Activated naive CD8-positive, alpha-beta T cell (primary cell): Measurements from ENCODE around the gene ETV3.

Experiments
- H3K27ac Mint-ChIP-seq: one replicate; pipeline ENCODE4 v1.8.0; 2021; ENCODE audit warnings: mixed read lengths
- H3K27me3 Mint-ChIP-seq: one replicate; pipeline ENCODE4 v1.8.0; 2021; ENCODE audit warnings: mixed read lengths
- H3K36me3 Mint-ChIP-seq: one replicate; pipeline ENCODE4 v1.8.0; 2021; ENCODE audit warnings: mixed read lengths
- H3K4me1 Mint-ChIP-seq: one replicate; pipeline ENCODE4 v1.8.0; 2021; ENCODE audit warnings: low read depth, mixed read lengths
- H3K4me3 Mint-ChIP-seq: one replicate; pipeline ENCODE4 v1.8.0; 2021; ENCODE audit warnings: mild to moderate bottlenecking, mixed read lengths
- H3K9me3 Mint-ChIP-seq: one replicate; pipeline ENCODE4 v1.8.0; 2021; ENCODE audit warnings: low read depth, mixed read lengths

ETV3 gene

DNA sequence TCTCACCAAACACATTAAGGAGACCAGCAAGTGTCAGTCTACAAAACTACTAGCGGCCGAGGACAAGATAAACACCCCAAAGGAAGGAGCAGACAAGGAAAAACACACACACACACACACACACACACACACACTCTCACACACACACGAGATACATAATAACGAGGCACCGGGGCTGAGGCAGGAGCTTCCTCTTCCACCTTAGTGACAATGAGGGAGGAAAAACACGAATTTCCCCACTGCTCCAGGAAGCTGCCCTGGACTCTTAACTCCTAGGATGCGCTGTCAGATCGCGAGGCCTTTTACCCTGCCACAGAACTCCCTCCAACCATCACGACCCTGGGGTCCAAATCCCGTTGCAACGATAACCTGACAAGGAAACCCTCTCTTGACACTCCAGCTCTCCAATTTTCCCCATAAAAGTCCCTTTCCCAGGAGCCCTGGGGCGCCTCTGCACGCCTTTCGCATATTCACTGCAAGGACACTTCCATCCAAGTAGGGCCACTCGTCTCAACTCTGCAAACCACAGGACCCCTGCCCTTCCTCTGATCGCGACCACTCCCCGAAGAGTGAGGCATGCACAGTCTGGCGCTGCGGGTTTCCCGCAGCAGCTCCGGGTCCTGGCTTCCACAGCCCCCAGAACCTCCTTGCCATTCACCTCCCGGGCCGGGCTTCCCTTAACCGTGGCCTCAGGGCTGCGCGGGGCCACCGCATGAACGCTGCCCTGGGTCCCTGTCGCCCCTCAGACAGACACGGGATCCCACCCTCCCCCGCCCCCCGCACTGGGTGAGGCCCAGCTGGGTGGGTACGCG is 581 bp downstream of the ETV3 start:
- Mint-ChIP-seq H3K9me3 (no peaks in the 10 kb centered on the region), H3K27me3 (no peaks in the 10 kb centered on the region), H3K4me1 (peaks cover 75% of the 10 kb centered on the region), H3K36me3 (peaks cover 20% of the 10 kb centered on the region), H3K4me3 (peak overlapping the region; percentile 96), H3K27ac (peak overlapping the region; percentile 90)

DNA sequence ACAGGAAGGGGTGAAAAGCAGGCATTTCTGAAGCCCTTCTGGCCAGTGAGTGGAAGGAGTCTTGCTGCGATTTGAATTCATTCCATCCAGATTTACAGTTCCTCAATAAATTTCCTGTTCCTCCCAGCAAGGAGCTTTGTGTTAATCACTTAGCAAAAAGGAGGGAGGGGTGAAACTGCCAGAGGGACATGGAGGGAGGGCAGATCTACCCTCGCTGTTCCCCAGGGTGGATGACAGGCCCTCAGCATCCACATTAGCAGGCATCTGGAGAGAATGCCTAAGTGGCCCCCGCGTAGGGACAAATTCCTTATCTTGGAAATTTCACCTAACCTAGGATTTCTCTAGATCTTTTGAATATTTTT is 1.2 kb downstream of the ETV3 start:
- no peaks in the 10 kb centered on the region for H3K9me3 Mint-ChIP-seq
- H3K27ac Mint-ChIP-seq = peak overlapping the region; percentile 90
- peak overlapping the region; percentile 96 for H3K4me3 Mint-ChIP-seq
- H3K4me1 Mint-ChIP-seq = peaks cover 81% of the 10 kb centered on the region
- peaks cover 21% of the 10 kb centered on the region for H3K36me3 Mint-ChIP-seq
- no peaks in the 10 kb centered on the region for H3K27me3 Mint-ChIP-seq

DNA sequence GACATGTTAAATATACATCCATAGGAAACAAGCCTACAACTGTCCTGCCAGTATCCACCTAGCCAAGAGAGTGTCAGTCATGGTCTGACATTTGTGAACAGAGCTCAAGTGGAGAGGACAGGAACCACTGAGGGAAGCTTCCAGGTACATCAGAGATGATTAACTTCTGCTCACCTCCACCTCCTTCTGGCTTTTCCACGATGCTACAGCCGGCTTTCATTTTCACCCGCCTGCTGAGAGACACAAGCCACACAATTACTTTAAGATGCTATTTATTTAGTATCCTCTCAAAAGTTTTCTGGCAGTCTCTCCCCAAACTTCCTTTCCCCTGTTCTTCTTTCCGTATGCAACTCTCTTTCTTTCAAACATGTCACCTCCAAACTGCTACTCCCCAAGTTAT is 2.1 kb downstream of the ETV3 start:
- Mint-ChIP-seq H3K27me3 (no peaks in the 10 kb centered on the region), H3K4me1 (peaks cover 89% of the 10 kb centered on the region), H3K27ac (peak overlapping the region; percentile 90), H3K36me3 (peaks cover 24% of the 10 kb centered on the region), H3K4me3 (peak overlapping the region; percentile 96), H3K9me3 (no peaks in the 10 kb centered on the region)

DNA sequence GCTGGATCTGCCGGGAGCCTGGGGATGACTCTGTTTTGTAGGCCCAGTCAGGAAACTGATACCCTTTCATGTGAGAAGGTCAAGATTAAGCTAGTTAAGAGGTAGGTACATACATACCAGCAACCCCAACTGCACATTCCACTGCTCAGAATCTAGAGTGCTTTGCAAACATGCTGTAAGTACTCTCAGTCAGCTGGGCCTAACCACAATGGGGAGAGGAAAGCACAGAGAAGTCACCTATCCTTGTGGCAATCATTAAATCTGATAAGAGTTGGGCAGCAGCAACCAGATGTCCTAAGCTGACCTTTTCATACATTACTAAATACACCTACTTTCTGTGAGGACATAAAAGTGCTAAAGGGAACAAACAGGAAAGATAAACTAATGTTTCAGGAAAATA is 2.5 kb downstream of the ETV3 start:
- Mint-ChIP-seq H3K9me3 (no peaks in the 10 kb centered on the region), H3K4me3 (peak overlapping the region; percentile 96), H3K4me1 (peaks cover 87% of the 10 kb centered on the region), H3K27me3 (no peaks in the 10 kb centered on the region), H3K36me3 (peaks cover 24% of the 10 kb centered on the region), H3K27ac (no peak overlapping the region)

DNA sequence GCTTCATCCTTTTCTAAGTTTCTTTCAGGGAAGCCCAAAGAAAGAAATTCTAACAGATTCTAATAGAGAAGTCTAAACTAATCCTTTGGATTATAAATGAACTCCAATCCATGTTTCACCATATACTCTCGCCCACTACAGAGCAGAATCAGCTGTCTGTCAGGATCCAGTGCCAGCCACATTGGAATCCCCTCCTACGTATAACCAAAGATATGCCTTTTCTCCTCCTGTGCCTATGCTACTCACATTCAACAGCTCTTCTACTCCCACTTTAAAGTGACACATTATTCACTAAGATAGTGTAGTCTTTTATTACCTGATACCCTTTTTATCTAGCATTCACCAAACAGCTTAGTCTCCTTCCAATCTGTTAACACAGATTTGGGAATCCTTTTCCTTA is 3.1 kb downstream of the ETV3 start:
- Mint-ChIP-seq H3K27me3 (no peaks in the 10 kb centered on the region), H3K9me3 (no peaks in the 10 kb centered on the region), H3K27ac (peak overlapping the region; percentile 52), H3K4me1 (peaks cover 84% of the 10 kb centered on the region), H3K36me3 (peaks cover 24% of the 10 kb centered on the region), H3K4me3 (peak overlapping the region; percentile 96)

DNA sequence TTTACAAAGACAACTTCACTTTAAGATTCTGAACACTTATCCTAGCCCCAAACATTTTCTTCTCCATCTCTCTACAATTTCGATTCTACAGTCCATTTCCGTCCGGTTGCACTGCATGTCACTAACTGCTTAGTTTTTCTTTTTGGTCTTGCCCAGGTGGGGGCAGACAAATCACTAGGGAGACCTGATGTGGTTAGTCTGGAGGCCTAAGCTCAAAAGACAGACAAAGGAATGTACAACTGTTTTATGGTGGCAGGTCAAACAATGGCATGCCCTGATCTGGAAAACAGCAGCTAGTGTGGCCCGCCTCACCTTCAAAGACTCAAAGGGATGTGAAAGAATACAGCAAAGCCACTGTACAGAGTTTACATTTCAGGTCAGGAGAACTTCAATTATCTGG is 3.8 kb downstream of the ETV3 start:
- Mint-ChIP-seq H3K4me1 (peaks cover 78% of the 10 kb centered on the region), H3K27me3 (no peaks in the 10 kb centered on the region), H3K36me3 (peaks cover 24% of the 10 kb centered on the region), H3K27ac (peak overlapping the region; percentile 6), H3K4me3 (peak overlapping the region; percentile 75), H3K9me3 (no peaks in the 10 kb centered on the region)

DNA sequence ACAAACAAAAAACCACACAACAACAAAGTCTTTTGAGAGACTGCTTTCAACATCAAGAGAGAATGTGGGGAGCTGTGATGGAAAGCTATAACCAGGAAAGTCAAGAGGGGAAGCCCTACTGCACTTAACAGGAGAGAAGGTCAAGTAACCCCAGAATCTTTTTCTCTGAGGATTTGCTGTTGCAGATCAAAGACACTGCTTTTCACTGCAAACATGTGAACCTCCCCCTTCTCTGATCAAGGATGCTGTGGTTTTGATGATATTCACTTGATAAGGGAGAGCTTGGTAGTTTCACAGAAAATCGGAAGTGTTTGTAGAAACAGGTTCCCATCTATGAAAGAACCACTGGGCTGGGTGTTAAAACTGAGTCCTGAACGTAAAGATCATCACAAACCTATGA is 4.8 kb downstream of the ETV3 start:
- peaks cover 71% of the 10 kb centered on the region for H3K4me1 Mint-ChIP-seq
- no peaks in the 10 kb centered on the region for H3K27me3 Mint-ChIP-seq
- peak overlapping the region; percentile 75 for H3K4me3 Mint-ChIP-seq
- no peaks in the 10 kb centered on the region for H3K9me3 Mint-ChIP-seq
- peaks cover 24% of the 10 kb centered on the region for H3K36me3 Mint-ChIP-seq
- H3K27ac Mint-ChIP-seq = peak overlapping the region; percentile 61

DNA sequence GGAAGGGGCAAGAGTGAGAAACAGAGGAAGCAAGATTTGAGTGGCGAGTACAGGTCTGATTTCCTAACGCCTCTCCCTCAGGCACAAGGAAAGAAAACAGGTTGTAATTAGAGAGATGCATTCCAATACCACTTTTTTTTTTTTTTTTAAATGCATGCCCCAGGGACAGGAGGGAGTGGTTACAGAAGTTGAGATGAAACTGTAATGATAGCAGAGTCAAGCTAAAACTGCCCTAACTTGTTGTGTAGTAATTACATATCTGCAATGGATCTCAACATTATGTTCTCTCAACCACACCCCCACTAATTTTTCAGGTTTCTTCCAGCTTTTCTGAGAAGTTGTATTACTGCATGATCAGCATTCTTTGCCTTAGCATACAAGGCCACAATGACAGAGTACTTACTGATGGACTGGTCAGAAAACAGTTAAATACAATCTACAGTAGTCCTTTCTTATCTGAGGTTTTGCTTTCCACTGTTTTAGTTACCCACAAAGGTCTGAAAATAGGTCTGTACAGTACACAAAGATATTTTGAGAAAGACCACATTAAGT is 5.5 kb downstream of the ETV3 start:
- H3K36me3 Mint-ChIP-seq = peaks cover 27% of the 10 kb centered on the region
- no peaks in the 10 kb centered on the region for H3K27me3 Mint-ChIP-seq
- no peaks in the 10 kb centered on the region for H3K9me3 Mint-ChIP-seq
- peak overlapping the region; percentile 75 for H3K4me3 Mint-ChIP-seq
- peak overlapping the region; percentile 17 for H3K27ac Mint-ChIP-seq
- H3K4me1 Mint-ChIP-seq = peaks cover 77% of the 10 kb centered on the region

DNA sequence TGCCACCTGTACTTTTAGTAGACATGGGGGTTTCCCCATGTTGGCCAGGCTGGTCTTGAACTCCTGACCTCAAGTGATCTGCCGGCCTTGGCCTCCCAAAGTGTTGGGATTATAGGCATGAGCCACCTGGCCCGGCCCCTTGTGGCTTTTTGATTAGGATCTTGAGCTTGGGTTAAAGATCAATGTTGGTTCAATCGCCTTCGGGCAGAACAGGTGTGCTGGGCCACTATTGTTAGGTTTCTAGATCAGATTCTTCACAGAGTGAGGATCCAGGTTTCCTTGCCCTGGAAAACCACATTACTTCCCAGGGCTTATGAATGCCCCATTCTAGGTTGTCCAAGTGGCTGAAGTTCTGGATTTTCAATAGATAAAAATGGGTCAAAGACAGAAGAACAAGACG is 6.1 kb downstream of the ETV3 start:
- H3K9me3 Mint-ChIP-seq = no peaks in the 10 kb centered on the region
- peaks cover 27% of the 10 kb centered on the region for H3K36me3 Mint-ChIP-seq
- no peak overlapping the region for H3K27ac Mint-ChIP-seq
- peaks cover 71% of the 10 kb centered on the region for H3K4me1 Mint-ChIP-seq
- peak overlapping the region; percentile 20 for H3K4me3 Mint-ChIP-seq
- H3K27me3 Mint-ChIP-seq = no peaks in the 10 kb centered on the region

DNA sequence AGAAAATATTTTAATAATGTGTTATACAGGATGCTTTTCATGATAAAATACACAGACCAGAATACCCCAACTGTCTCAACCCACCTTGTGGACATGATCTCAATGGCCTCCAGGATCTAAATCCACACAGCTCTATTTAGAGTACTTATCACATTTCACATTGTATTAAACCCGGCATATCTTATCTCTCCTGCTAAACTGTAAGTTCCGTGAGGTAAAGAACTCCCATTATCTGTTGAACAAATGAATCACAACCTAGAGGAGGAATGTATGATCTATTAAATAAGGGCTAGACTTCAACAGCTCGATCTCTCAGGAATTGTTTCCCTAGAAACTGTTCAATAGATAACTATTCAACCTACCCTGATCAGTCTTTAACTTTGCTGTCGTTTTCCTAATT is 6.9 kb downstream of the ETV3 start:
- peaks cover 64% of the 10 kb centered on the region for H3K4me1 Mint-ChIP-seq
- H3K4me3 Mint-ChIP-seq = no peak overlapping the region
- no peak overlapping the region for H3K27ac Mint-ChIP-seq
- no peaks in the 10 kb centered on the region for H3K27me3 Mint-ChIP-seq
- peaks cover 26% of the 10 kb centered on the region for H3K36me3 Mint-ChIP-seq
- no peaks in the 10 kb centered on the region for H3K9me3 Mint-ChIP-seq

DNA sequence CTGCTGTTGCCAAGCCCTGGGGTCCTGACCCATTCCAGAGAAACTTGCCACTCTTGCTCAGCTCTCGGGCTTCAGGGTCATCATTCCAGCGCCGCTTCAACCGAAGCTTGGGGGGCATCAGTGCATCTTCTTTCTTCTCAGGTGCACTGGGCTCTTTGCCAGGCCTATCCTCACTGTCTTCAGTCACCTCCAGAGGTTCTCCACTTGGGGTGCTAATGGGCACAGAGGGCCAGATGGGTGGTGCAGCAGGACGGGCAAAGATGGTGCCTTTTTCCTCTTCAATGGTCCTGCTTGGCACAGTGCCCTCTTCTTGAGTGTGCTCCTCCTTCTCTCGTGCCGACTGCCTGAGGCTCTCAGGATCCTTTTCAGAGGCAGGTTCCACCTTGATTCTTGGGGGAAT is 13.3 kb downstream of the ETV3 start:
- H3K27ac Mint-ChIP-seq = no peak overlapping the region

DNA sequence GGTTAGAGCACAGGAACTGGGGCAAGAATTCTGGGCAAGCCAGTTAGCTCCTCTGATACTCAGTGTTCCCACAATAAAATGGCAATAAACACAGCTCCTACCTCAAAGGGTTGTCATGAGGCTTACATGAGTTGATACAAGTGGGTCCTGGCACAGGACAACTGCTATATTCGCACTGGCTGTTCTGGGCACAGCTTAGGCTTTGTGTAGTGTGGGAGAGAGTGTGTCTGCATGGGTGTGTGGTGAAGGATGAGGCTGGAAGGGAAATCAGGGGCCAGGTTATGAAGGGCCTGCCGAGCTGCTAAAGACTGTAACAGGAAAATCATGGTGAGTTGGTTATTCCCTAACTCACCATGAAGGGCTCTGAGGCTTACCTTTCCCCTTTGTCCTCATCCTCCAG is 18.7 kb downstream of the ETV3 start:
- Mint-ChIP-seq H3K9me3 (no peaks in the 10 kb centered on the region), H3K27ac (no peak overlapping the region), H3K27me3 (no peaks in the 10 kb centered on the region), H3K36me3 (peaks cover 3% of the 10 kb centered on the region), H3K4me3 (no peak overlapping the region), H3K4me1 (peaks cover 22% of the 10 kb centered on the region)

More for the DNA sequence above, 13.3 kb downstream of the ETV3 start:
- peaks cover 38% of the 10 kb centered on the region for H3K4me1 Mint-ChIP-seq
- H3K4me3 Mint-ChIP-seq = no peak overlapping the region
- H3K27me3 Mint-ChIP-seq = no peaks in the 10 kb centered on the region
- H3K9me3 Mint-ChIP-seq = no peaks in the 10 kb centered on the region
- H3K36me3 Mint-ChIP-seq = peaks cover 15% of the 10 kb centered on the region

DNA sequence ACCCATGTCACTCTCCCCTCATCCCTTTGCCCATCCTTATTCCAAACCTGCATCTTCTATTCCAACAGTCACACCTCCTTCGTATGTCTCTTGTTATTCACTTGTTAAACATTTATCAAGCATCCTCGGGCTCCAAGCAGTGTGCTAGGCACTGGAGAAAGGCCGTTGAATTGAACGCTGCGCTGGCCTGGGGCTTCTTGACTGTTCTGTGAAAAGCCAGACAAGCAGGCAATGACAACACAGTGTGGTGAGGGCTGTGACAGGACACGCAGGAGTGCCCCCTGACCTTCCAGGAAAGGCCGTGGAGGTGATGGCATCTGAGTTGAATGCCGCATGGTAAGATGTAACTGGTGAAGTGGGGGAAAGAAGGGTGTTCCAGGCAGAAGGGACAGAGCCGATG is 19.2 kb downstream of the ETV3 start:
- Mint-ChIP-seq H3K27ac (no peak overlapping the region), H3K4me3 (no peak overlapping the region), H3K36me3 (no peaks in the 10 kb centered on the region), H3K9me3 (no peaks in the 10 kb centered on the region), H3K27me3 (no peaks in the 10 kb centered on the region), H3K4me1 (peaks cover 18% of the 10 kb centered on the region)

DNA sequence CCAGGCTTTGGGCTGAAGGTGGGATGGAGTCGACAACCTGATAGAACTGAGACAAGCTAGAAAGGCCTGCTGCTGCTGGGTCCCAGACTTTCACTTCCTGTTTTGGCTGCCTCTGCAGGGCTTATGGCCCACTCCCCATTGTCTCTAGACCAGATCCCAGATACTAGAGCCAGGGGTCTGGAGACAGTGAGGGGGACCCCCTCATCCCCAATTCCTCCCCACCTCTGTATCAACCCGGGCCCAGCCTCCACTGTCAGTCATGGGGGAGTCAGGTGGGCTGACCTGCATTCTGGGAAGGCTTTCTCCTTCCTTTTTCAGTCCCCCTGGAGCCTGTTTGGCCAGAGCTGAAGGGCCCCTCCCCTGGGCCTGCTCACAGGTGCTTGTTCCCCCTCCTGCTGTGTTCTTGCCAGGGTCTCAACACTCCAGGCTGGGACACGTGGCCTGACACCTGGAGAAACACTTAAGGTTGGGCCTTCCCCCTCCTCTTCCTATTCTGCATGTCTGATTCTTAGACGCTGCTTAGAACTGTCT is 20.6 kb downstream of the ETV3 start:
- H3K27ac Mint-ChIP-seq = no peak overlapping the region
- H3K4me3 Mint-ChIP-seq = no peak overlapping the region
- no peaks in the 10 kb centered on the region for H3K27me3 Mint-ChIP-seq
- peaks cover 7% of the 10 kb centered on the region for H3K4me1 Mint-ChIP-seq
- no peaks in the 10 kb centered on the region for H3K9me3 Mint-ChIP-seq
- H3K36me3 Mint-ChIP-seq = no peaks in the 10 kb centered on the region

DNA sequence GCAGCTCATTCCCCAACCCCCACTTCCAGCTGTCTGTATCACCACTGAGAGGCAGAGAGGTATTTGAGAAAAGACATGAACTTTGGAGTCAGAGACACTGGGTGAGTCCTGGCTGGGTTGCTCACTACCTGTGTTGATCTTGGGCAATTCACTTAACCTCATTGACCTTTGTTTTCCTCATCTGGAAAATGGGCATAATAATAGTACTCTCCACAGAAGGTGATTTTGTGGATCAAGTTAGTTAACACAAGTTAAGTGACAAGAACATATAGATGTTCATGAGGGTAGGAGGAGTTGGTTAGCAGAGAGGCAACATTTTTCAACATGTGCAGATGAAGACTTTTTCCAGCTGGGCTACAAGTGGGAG is 21.5 kb downstream of the ETV3 start:
- no peak overlapping the region for H3K27ac Mint-ChIP-seq
- H3K27me3 Mint-ChIP-seq = peaks cover 3% of the 10 kb centered on the region
- H3K36me3 Mint-ChIP-seq = no peaks in the 10 kb centered on the region
- H3K4me3 Mint-ChIP-seq = no peak overlapping the region
- H3K4me1 Mint-ChIP-seq = peaks cover 5% of the 10 kb centered on the region
- H3K9me3 Mint-ChIP-seq = no peaks in the 10 kb centered on the region
